Small intestine (tissue), 7 donors: ENCODE results near the gene CABLES2. TPM values are rescaled to one million over a fixed set of nuclear protein-coding genes. Genes with fewer than 3 reads are reported as not detected.
A peak's percentile ranks its signal among the peaks of the same experiment; 100 is the strongest.
"Not testable (repeated sequence)": the region's sequence is repeated elsewhere in the genome, so short reads cannot be mapped to it uniquely, and the experiment has no call there.

Experiments used
- DNase-seq, 2 donors: peaks; one replicate each; pipeline versions ENCODE4 v3.0.0 to v3.0.0-alpha.2; 2013
- FAIRE-seq: peaks from 2 replicates; lab custom pipeline; 2012; peaks lifted over from hg19 to GRCh38; lab: Jason Lieb, UNC
- H3K27ac ChIP-seq, 3 donors: one replicate each; pipeline ENCODE4 v1.5.1; 2013; ENCODE audit warnings: low read length in 2 of 3, mild to moderate bottlenecking in 2 of 3, control low read depth in 1 of 3, inconsistent platforms in 1 of 3, low read depth in 1 of 3, moderate library complexity in 1 of 3
- H3K27me3 ChIP-seq, 3 donors: one replicate each; pipeline ENCODE4 v1.6.1; 2013; ENCODE audit warnings: low read length in 3 of 3, inconsistent platforms in 1 of 3; ENCODE audit not compliant: control insufficient read depth in 3 of 3, insufficient read depth in 3 of 3
- H3K36me3 ChIP-seq, 3 donors: one replicate each; pipeline ENCODE4 v1.6.1; 2013; ENCODE audit warnings: low read length in 3 of 3, inconsistent platforms in 1 of 3, low read depth in 1 of 3, mild to moderate bottlenecking in 1 of 3, moderate library complexity in 1 of 3; ENCODE audit not compliant: control insufficient read depth in 3 of 3, insufficient read depth in 2 of 3
- H3K4me1 ChIP-seq, 3 donors: one replicate each; pipeline ENCODE4 v1.6.1; 2013; ENCODE audit warnings: low read length in 2 of 3, inconsistent platforms in 1 of 3, low read depth in 1 of 3, mild to moderate bottlenecking in 1 of 3, moderate library complexity in 1 of 3; ENCODE audit not compliant: control insufficient read depth in 3 of 3, insufficient read depth in 2 of 3
- H3K4me3 ChIP-seq, 3 donors: one replicate each; pipeline ENCODE4 v1.5.1; 2013; ENCODE audit warnings: low read length in 3 of 3, control low read depth in 1 of 3, inconsistent platforms in 1 of 3, low read depth in 1 of 3, mild to moderate bottlenecking in 1 of 3, moderate library complexity in 1 of 3
- H3K9me3 ChIP-seq, 2 donors: one replicate each; pipeline ENCODE4 v1.6.1; 2013; ENCODE audit warnings: low read depth in 1 of 2, low read length in 1 of 2; ENCODE audit not compliant: control insufficient read depth in 2 of 2, insufficient read depth in 1 of 2
- WGBS, 3 donors: extraction: QIAGEN DNeasy Blood & Tissue Kit; methylation state at CpG; one replicate each; pipeline ENCODE4 v1.1.7; 2013; 5-methylcytosine and 5-hydroxymethylcytosine counted together
- polyA plus RNA-seq, 4 donors: library from polyadenylated mRNA; stranded (reverse) in 3 of 4; unstranded in 1 of 4; fragments of 200-250 nt in 3 of 4; fragments of 120-200 nt in 1 of 4; gene quantifications; one replicate each; pipeline versions ENCODE4 v1.2.1 to v1.2.3, GENCODE V29; 2013
- donor health status: healthy with polysubstance abuse.
- donor health status: control.
- donor health status: control.
- donor health status: Bipolar disorder and iron deficiency.
- donor health status: healthy.

Gene CABLES2
- polyA plus RNA-seq, 4 donors, result 1.3 to 7.9 (median 3.5) TPM

- H3K4me1 ChIP-seq, result peaks cover 0 to 33% (median 0%) of the 10 kb centered on the region in 3 donors
- no peak for DNase-seq
- 74 to 82% (median 80%) methylated on average over 17 of the region's 17 CpGs for WGBS, 3 donors
- peaks cover 0 to 3% (median 0%) of the 10 kb centered on the region in 3 donors for H3K27me3 ChIP-seq
- H3K9me3 ChIP-seq, result no peaks in the 10 kb centered on the region
- H3K36me3 ChIP-seq, result peaks cover 0 to 8% (median 0%) of the 10 kb centered on the region in 3 donors
- FAIRE-seq, result no peak
- no peak overlapping the region for H3K4me3 ChIP-seq
- no peak overlapping the region for H3K27ac ChIP-seq
These were observed 30.0 kb downstream of the CABLES2 start for GRCh38 chr20:62377064-62377461.

DNA sequence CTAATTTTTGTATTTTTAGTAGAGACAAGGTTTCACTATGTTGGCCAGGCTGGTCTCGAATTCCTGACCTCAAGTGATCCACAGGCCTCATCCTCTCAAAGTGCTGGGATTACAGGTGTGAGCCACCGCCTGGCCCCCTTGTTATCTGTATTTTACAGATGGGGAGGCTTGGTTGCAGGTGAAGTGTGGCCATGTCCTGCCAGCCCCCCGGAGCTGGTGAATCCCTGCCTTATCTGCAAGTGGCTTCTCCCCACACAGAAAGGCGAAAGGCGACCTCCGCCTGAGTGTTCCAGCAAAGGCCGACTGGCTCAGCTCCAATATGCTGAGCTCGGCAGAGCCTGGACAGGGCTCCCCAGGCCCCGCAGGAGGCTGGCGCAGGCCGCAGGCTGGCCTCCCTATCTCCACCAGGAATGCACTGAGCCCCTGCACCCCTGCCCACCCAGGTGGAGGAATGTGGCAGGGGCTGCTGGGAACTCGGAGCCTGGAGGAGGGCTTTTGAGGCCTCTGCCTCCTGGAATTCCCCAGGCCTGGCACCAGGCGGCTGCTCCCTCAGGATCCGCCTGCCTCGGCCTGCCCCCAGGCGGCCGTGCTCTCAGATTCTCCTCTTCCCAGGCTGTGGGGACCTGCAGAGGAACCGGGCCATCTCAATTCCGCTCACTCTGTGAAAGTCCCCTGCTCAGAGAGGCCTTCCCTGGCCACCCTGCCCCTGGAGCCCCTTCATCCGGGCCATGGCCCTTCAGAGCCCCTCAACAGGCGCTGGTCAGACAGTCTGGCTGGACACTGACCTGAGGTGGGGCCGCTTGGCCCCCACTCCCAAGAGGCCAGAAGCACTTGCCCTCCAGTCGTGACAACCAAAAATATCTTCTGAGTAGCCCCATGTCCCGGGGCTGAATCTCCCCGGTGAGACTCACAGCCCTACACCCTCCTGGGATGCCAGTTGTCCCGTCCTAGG is 30.7 kb downstream of the CABLES2 start:
- H3K4me3 ChIP-seq, result no peak overlapping the region
- peaks cover 0 to 3% (median 0%) of the 10 kb centered on the region in 3 donors for H3K27me3 ChIP-seq
- no peaks in the 10 kb centered on the region for H3K9me3 ChIP-seq
- FAIRE-seq (no peak), DNase-seq (peak in 1 of 2 donors; percentile 65)
- no peak overlapping the region for H3K27ac ChIP-seq
- H3K36me3 ChIP-seq, result peaks cover 0 to 3% (median 0%) of the 10 kb centered on the region in 3 donors
- 38 to 56% (median 52%) methylated on average over 26 of the region's 26 CpGs for WGBS, 3 donors
- peaks cover 0 to 38% (median 0%) of the 10 kb centered on the region in 3 donors for H3K4me1 ChIP-seq

- Histone ChIP-seq H3K4me1 (peaks cover 0 to 56% (median 0%) of the 10 kb centered on the region in 3 donors), H3K27me3 (peaks cover 0 to 3% (median 0%) of the 10 kb centered on the region in 3 donors), H3K4me3 (no peak overlapping the region), H3K9me3 (no peaks in the 10 kb centered on the region), H3K36me3 (no peaks in the 10 kb centered on the region), H3K27ac (peak overlapping the region in 2 of 3 donors; percentile 4 to 48)
- DNase-seq, result no peak
- 32 to 54% (median 45%) methylated on average over 24 of the region's 24 CpGs for WGBS, 3 donors
- no peak for FAIRE-seq
These were observed 32.5 kb downstream of the CABLES2 start for GRCh38 chr20:62374331-62375152.

- H3K36me3 ChIP-seq, DNase-seq, H3K4me3 ChIP-seq, H3K27ac ChIP-seq, FAIRE-seq, H3K9me3 ChIP-seq, H3K27me3 ChIP-seq: not testable (repeated sequence)
- peaks cover 0 to 64% (median 2%) of the 10 kb centered on the region in 3 donors for H3K4me1 ChIP-seq
- WGBS, 3 donors, result 78 to 92% (median 84%) methylated on average over 22 to 27 of the region's 40 CpGs
These were observed 33.4 kb downstream of the CABLES2 start for GRCh38 chr20:62373631-62374179.

- DNase-seq (no peak), FAIRE-seq (no peak)
- H3K36me3 ChIP-seq, result no peaks in the 10 kb centered on the region
- no peak overlapping the region for H3K4me3 ChIP-seq
- H3K27me3 ChIP-seq, result peaks cover 0 to 8% (median 0%) of the 10 kb centered on the region in 3 donors
- H3K4me1 ChIP-seq, result peaks cover 0 to 69% (median 5%) of the 10 kb centered on the region in 3 donors
- no peak overlapping the region for H3K27ac ChIP-seq
- 58 to 81% (median 68%) methylated on average over 28 to 29 of the region's 29 CpGs for WGBS, 3 donors
- H3K9me3 ChIP-seq, result no peaks in the 10 kb centered on the region
These were observed 34.8 kb downstream of the CABLES2 start for GRCh38 chr20:62372042-62372993.

DNA sequence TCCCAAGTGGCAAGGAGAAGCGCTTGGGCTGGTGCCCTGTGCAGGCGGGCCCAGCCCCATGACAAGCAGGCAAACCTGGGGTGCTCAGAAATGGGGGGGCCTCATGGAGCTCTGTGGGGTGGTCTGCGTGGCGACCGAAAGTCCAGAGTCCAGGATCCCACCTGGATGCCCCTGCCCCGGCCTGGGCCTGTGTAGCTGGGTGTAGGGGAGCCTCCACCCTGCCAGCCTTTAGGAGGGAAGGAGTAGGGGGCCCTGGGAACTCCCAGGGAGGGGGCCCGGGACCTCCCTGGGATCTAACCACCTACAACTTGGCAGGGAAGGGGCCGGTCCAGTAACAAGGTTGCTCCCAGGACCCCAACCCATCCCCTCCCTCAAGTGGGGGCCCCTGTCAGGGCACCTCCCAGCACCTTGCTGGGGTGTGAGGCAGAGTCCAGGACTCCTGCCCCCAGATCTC is 35.5 kb downstream of the CABLES2 start:
- H3K4me1 ChIP-seq, result peaks cover 0 to 65% (median 5%) of the 10 kb centered on the region in 3 donors

DNA sequence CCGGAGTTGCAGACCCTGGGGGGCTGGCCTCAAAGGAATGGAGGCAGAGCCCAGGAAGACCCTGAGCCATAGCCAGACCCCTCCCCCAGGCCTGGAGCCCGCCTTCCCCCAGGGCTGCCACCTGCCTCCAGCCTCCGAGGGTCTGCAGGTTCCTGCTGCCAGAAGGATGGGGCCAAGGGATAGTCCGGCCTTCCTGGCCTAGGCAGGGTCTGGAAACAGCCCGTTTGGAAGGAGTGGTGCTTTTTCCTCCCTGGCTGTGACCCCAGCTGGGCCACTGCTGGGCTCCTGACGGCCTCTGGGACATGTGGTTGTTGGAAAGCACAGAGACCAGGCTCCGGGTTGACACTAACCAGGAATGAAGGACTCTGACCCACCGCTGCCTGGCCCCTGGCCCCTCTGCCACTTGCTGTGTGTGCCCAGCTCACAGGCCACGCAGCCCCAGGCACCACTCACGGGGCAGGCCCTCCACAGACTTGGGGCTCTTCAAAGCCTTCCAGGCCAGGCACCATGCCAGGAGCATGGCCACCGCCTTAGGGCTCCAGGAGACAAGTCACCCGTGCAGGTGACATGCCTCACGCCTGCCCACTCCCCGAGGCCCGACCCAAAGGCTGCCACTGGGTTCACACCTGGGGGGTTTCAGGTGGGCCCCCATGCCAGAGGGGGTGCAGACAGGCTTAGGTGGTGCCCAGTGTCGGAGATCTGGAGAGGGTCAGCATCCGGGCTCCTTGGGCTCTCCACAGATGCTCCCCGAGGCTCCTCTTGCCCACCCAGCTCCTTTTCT is 36.1 kb downstream of the CABLES2 start:
- FAIRE-seq, result no peak
- no peaks in the 10 kb centered on the region for H3K36me3 ChIP-seq
- no peaks in the 10 kb centered on the region for H3K9me3 ChIP-seq
- WGBS, 3 donors, result 49 to 67% (median 53%) methylated on average over 18 of the region's 18 CpGs
- DNase-seq, result peak in 1 of 2 donors; percentile 48
- H3K4me3 ChIP-seq, result no peak overlapping the region
- H3K27me3 ChIP-seq, result peaks cover 0 to 8% (median 0%) of the 10 kb centered on the region in 3 donors
- H3K27ac ChIP-seq, result peak overlapping the region in 2 of 3 donors; percentile 32 to 48
- H3K4me1 ChIP-seq, result peaks cover 0 to 62% (median 8%) of the 10 kb centered on the region in 3 donors

More for the DNA sequence above, 35.5 kb downstream of the CABLES2 start:
- peaks cover 0 to 8% (median 0%) of the 10 kb centered on the region in 3 donors for H3K27me3 ChIP-seq
- DNase-seq (no peak), FAIRE-seq (no peak)
- H3K4me3 ChIP-seq, result no peak overlapping the region
- H3K36me3 ChIP-seq, result no peaks in the 10 kb centered on the region
- H3K9me3 ChIP-seq, result no peaks in the 10 kb centered on the region
- WGBS, 3 donors, result 79 to 91% (median 85%) methylated on average over 8 of the region's 8 CpGs
- no peak overlapping the region for H3K27ac ChIP-seq
